A549 (cell line): ENCODE data around the gene KRAS. TPM values are rescaled to one million over a fixed set of nuclear protein-coding genes. Genes with fewer than 3 reads are reported as not detected.

Experiments used
- ATAC-seq, 2 experiments: fragments of 200-7000 bp in 1 of 2; fragments of >200 bp in 1 of 2; cut with Nextera tagmentation in 1 of 2; cut with Tn5 transposase in 1 of 2; 3 replicates each; pipeline versions ENCODE4 v1.8.0 to v1.9.1; 2018 to 2020; ENCODE audit warnings: mild to moderate bottlenecking in 1 of 2, moderate library complexity in 1 of 2
- CTCF ChIA-PET: fragments of 300-600 bp; sonication (Branson Sonifier 250); formaldehyde crosslinking; extraction: SDS; loops from one replicate; lab custom pipeline; 2021; ENCODE audit warnings: antibody characterized with exemption, inconsistent platforms; lab: Yijun Ruan, JAX
- POLR2A ChIA-PET: fragments of 350-600 bp; formaldehyde crosslinking; extraction: SDS; loops from one replicate; lab custom pipeline; 2021; ENCODE audit warnings: antibody characterized with exemption, inconsistent platforms; lab: Yijun Ruan, JAX
- DNase-seq, 2 experiments: peaks; one replicate each; pipeline versions ENCODE4 v3.0.0 to v3.0.0-alpha.2; 2011 to 2016; ENCODE audit warnings: low read depth in 1 of 2, low spot score in 1 of 2
- FAIRE-seq: peaks from 2 replicates; lab custom pipeline; 2011; peaks lifted over from hg19 to GRCh38; lab: Jason Lieb, UNC
- H3K27ac ChIP-seq, 2 experiments: fragments of >200 bp; sonication (Bioruptor Twin); formaldehyde crosslinking; 3 replicates each; pipeline ENCODE4 v1.5.1; 2016 to 2017
- H3K4me1 ChIP-seq: fragments of >200 bp; sonication (Bioruptor Twin); formaldehyde crosslinking; 3 replicates; pipeline ENCODE4 v1.6.1; 2016
- H3K4me2 ChIP-seq: fragments of >200 bp; sonication (Bioruptor Twin); formaldehyde crosslinking; 3 replicates; pipeline ENCODE4 v1.6.1; 2016
- H3K4me3 ChIP-seq: fragments of >200 bp; sonication (Bioruptor Twin); formaldehyde crosslinking; 3 replicates; pipeline ENCODE4 v1.5.1; 2016
- H3K9me3 ChIP-seq: fragments of >200 bp; sonication (Bioruptor Twin); formaldehyde crosslinking; 3 replicates; pipeline ENCODE4 v1.6.1; 2016
- BCL3 ChIP-seq: fragments of >200 bp; sonication (Bioruptor Twin); formaldehyde crosslinking; IDR thresholded peaks from 3 replicates; pipeline ENCODE4 v1.6.1; 2016
- BHLHE40 ChIP-seq: IDR thresholded peaks from 2 replicates; pipeline ENCODE4 v1.6.1; 2012; ENCODE audit warnings: low read depth, low read length, inconsistent platforms
- CEBPB ChIP-seq, 2 experiments: fragments of >200 bp in 1 of 2; sonication (Bioruptor Twin) in 1 of 2; formaldehyde crosslinking in 1 of 2; IDR thresholded peaks; 2 replicates each; pipeline ENCODE4 v1.6.1; 2012 to 2016
- E2F6 ChIP-seq: IDR thresholded peaks from 2 replicates; pipeline ENCODE4 v1.6.1; 2012; ENCODE audit warnings: low read depth, borderline replicate concordance
- EHMT2 ChIP-seq: fragments of 200-600 bp; sonication (generic); IDR thresholded peaks from 2 replicates; pipeline ENCODE4 v1.6.1; 2016; ENCODE audit warnings: antibody characterized with exemption, low read depth, mild to moderate bottlenecking, moderate library complexity
- EP300 ChIP-seq, 2 experiments: fragments of >200 bp; sonication (Bioruptor Twin); formaldehyde crosslinking; IDR thresholded peaks; 2 replicates in 1 of 2; 3 replicates in 1 of 2; pipeline ENCODE4 v1.6.1; 2016 to 2017
- ESRRA ChIP-seq: fragments of 150-350 bp; IDR thresholded peaks from 2 replicates; pipeline ENCODE4 v1.6.1; 2014; ENCODE audit warnings: mild to moderate bottlenecking, low read length, borderline replicate concordance
- FOSB ChIP-seq: fragments of 250-450 bp; sonication (Bioruptor Pico); IDR thresholded peaks from 2 replicates; pipeline ENCODE4 v1.5.0; 2020; ENCODE audit warnings: mild to moderate bottlenecking, moderate library complexity
- FOSL2 ChIP-seq, 2 experiments: fragments of 450-650 bp in 1 of 2; fragments of >200 bp in 1 of 2; sonication (Bioruptor Twin) in 1 of 2; formaldehyde crosslinking; IDR thresholded peaks; 2 replicates each; pipeline versions ENCODE4 v1.5.0 to v1.6.1; 2016 to 2020; ENCODE audit warnings: mild to moderate bottlenecking in 1 of 2, moderate library complexity in 1 of 2
- FOXS1 ChIP-seq: fragments of 250-450 bp; sonication (Bioruptor Pico); IDR thresholded peaks from 2 replicates; pipeline ENCODE4 v1.5.0; 2020; ENCODE audit warnings: mild to moderate bottlenecking, moderate library complexity
- HDAC2 ChIP-seq: fragments of 200-600 bp; sonication (generic); IDR thresholded peaks from 2 replicates; pipeline ENCODE4 v1.6.1; 2016
- HES2 ChIP-seq: fragments of >200 bp; sonication (Bioruptor Twin); formaldehyde crosslinking; IDR thresholded peaks from 2 replicates; pipeline ENCODE4 v1.6.1; 2016
- HEYL ChIP-seq: fragments of 250-450 bp; sonication (Bioruptor Pico); IDR thresholded peaks from 2 replicates; pipeline ENCODE4 v1.8.0; 2021; ENCODE audit warnings: mild to moderate bottlenecking, moderate library complexity
- HOXB13 ChIP-seq: fragments of 250-450 bp; sonication (Bioruptor Pico); IDR thresholded peaks from 2 replicates; pipeline ENCODE4 v1.5.0; 2020; ENCODE audit warnings: low read depth, mild to moderate bottlenecking, moderate library complexity
- HOXB5 ChIP-seq: fragments of 250-450 bp; sonication (Bioruptor Pico); IDR thresholded peaks from 2 replicates; pipeline ENCODE4 v1.5.0; 2020; ENCODE audit warnings: mild to moderate bottlenecking, moderate library complexity
- KDM1A ChIP-seq: fragments of 200-600 bp; sonication (generic); IDR thresholded peaks from 2 replicates; pipeline ENCODE4 v1.6.1; 2016; ENCODE audit warnings: low read depth, mild to moderate bottlenecking
- KDM5A ChIP-seq: fragments of 200-600 bp; sonication (generic); IDR thresholded peaks from 2 replicates; pipeline ENCODE4 v1.6.1; 2016; ENCODE audit warnings: antibody characterized with exemption, mild to moderate bottlenecking
- MAX ChIP-seq: IDR thresholded peaks from 2 replicates; pipeline ENCODE4 v1.6.1; 2012
- MAZ ChIP-seq: fragments of 150-350 bp; IDR thresholded peaks from 2 replicates; pipeline ENCODE4 v1.6.1; 2014; ENCODE audit warnings: antibody characterized with exemption, low read depth, low read length, borderline replicate concordance
- MYC ChIP-seq: IDR thresholded peaks from 2 replicates; pipeline ENCODE4 v1.6.1; 2012; ENCODE audit warnings: mild to moderate bottlenecking, inconsistent platforms, low read length, improper control_type of control experiment, borderline replicate concordance
- NPAS2 ChIP-seq: fragments of 250-450 bp; sonication (Bioruptor Pico); IDR thresholded peaks from 2 replicates; pipeline ENCODE4 v1.8.0; 2022; ENCODE audit warnings: mild to moderate bottlenecking, moderate library complexity, borderline replicate concordance
- PBX3 ChIP-seq: IDR thresholded peaks from 2 replicates; pipeline ENCODE4 v1.6.1; 2012
- PHF8 ChIP-seq: fragments of 200-600 bp; sonication (generic); IDR thresholded peaks from 2 replicates; pipeline ENCODE4 v1.6.1; 2016; ENCODE audit warnings: low read depth, mild to moderate bottlenecking, antibody characterized with exemption, moderate library complexity, borderline replicate concordance
- POLR2A ChIP-seq: IDR thresholded peaks from 2 replicates; pipeline ENCODE4 v1.6.1; 2012; ENCODE audit warnings: mild to moderate bottlenecking, low read length
- RAD21 ChIP-seq, 2 experiments: fragments of >200 bp in 1 of 2; sonication (Bioruptor Twin) in 1 of 2; formaldehyde crosslinking in 1 of 2; IDR thresholded peaks in 1 of 2; conservative IDR thresholded peaks in 1 of 2; 2 replicates in 1 of 2; 3 replicates in 1 of 2; pipeline ENCODE4 v1.6.1; 2012 to 2018; ENCODE audit warnings: inconsistent platforms in 1 of 2
- RCOR1 ChIP-seq: fragments of 150-350 bp; IDR thresholded peaks from 2 replicates; pipeline ENCODE4 v1.6.1; 2014; ENCODE audit warnings: antibody characterized with exemption, low read length, low read depth
- REST ChIP-seq: fragments of 200-600 bp; sonication (generic); IDR thresholded peaks from 2 replicates; pipeline ENCODE4 v1.6.1; 2016; ENCODE audit warnings: antibody characterized with exemption, mild to moderate bottlenecking, moderate library complexity
- RFX5 ChIP-seq: fragments of 450-650 bp; IDR thresholded peaks from 2 replicates; pipeline ENCODE4 v1.7.1; 2014; ENCODE audit warnings: antibody characterized with exemption, mild to moderate bottlenecking, moderate library complexity
- TFCP2L1 ChIP-seq: fragments of 250-450 bp; sonication (Bioruptor Pico); IDR thresholded peaks from 2 replicates; pipeline ENCODE4 v1.5.0; 2021; ENCODE audit warnings: mild to moderate bottlenecking
- TP53 ChIP-seq: fragments of 250-450 bp; sonication (Bioruptor Pico); IDR thresholded peaks from 2 replicates; pipeline ENCODE4 v1.5.0; 2021; ENCODE audit warnings: mild to moderate bottlenecking, moderate library complexity
- ZFP36 ChIP-seq: fragments of 450-650 bp; IDR thresholded peaks from 2 replicates; pipeline ENCODE4 v1.6.1; 2014; ENCODE audit warnings: borderline replicate concordance; ENCODE audit not compliant: partially characterized antibody
- ZSCAN20 ChIP-seq: fragments of 250-450 bp; sonication (Bioruptor Pico); IDR thresholded peaks from 2 replicates; pipeline ENCODE4 v1.8.0; 2022; ENCODE audit warnings: mild to moderate bottlenecking, moderate library complexity
- WGBS: methylation state at CpG from one replicate; pipeline ENCODE4 v1.1.6; 2017; ENCODE audit errors: missing lambda C conversion rate; 5-methylcytosine and 5-hydroxymethylcytosine counted together
- polyA plus RNA-seq, 4 experiments: library from polyadenylated mRNA; depleted of rRNA in 3 of 4; stranded (reverse); fragments of >200 nt; fragmentation: RNase III in 1 of 4; extraction: RNeasy Plus Mini Kit Qiagen cat#74134 plus additional on column Dnase treatment in 1 of 4; gene quantifications; 2 replicates in 3 of 4; 3 replicates in 1 of 4; pipeline ENCODE4 v1.2.3, GENCODE V29; 2011 to 2017

Gene KRAS
- polyA plus RNA-seq, 2 of the 4 experiments (the other 2 are of a cell fraction), result 16.5 to 38.4 TPM

- POLR2A ChIA-PET, result interaction anchor here (1.3 to 1.6 kb wide), 2 partner anchors 26 to 111 kb away, joined by 4 to 8 read pairs; partner anchors contain the start of gene KRAS
- ATAC-seq, result peak; percentile 93
- DNase-seq, result peak; percentile 43 to 88
- Histone ChIP-seq H3K4me3 (no peak overlapping the region), H3K4me2 (peak overlapping the region; percentile 52), H3K4me1 (peaks cover 20% of the 10 kb centered on the region), H3K27ac (peak overlapping the region; percentile 56 to 83), H3K9me3 (no peaks in the 10 kb centered on the region)
- WGBS, result 25% methylated on average over 4 of the region's 4 CpGs
- CTCF ChIA-PET, result interaction anchor here (1.4 to 1.5 kb wide), 2 partner anchors 26 to 111 kb away, joined by 3 read pairs; partner anchors contain the start of gene KRAS
- FAIRE-seq, result peak; percentile 18
- TF ChIP-seq RCOR1 (no peak), HEYL (CRISPR knock-in tag) (no peak), CEBPB (IDR thresholded peaks at IDR 0.05) (no peak), RFX5 (no peak), EP300 (IDR thresholded peaks at IDR 0.05) (no peak), KDM1A (no peak), HOXB5 (CRISPR knock-in tag) (no peak), BHLHE40 (no peak), MAX (0 out of 2 replicates have a peak, but pooled peaks have one; percentile 25), ZSCAN20 (CRISPR knock-in tag) (0 out of 2 replicates have a peak, but pooled peaks have one; percentile 56), EHMT2 (no peak; the same call in 1 of the 2 replicates), TFCP2L1 (CRISPR knock-in tag) (no peak), HOXB13 (CRISPR knock-in tag) (0 out of 2 replicates have a peak, but pooled peaks have one; percentile 37), BCL3 (no peak), TP53 (CRISPR knock-in tag) (no peak), POLR2A (no peak), HDAC2 (no peak), FOSB (CRISPR knock-in tag) (no peak), MAZ (no peak), PBX3 (no peak), NPAS2 (CRISPR knock-in tag) (no peak), PHF8 (no peak), FOSL2 (IDR thresholded peaks at IDR 0.05) (no peak), FOSL2 (CRISPR knock-in tag; IDR thresholded peaks at IDR 0.05) (peak; percentile 64), KDM5A (no peak), RAD21 (conservative IDR thresholded peaks at IDR 0.05 in 1 of 2, IDR thresholded peaks at IDR 0.05 in 1 of 2) (no peak), FOXS1 (no peak), REST (no peak), ESRRA (no peak), ZFP36 (no peak), MYC (no peak), E2F6 (no peak), HES2 (no peak)
Measured at GRCh38 chr12:25276199-25276937, 25.6 kb upstream of the KRAS start.
